Osteocyte (in vitro differentiated cells): Measurements from ENCODE around the gene OSCP1. TPM values are rescaled to one million over a fixed set of nuclear protein-coding genes. Genes with fewer than 3 reads are reported as not detected.

Experiments used
- DNase-seq: peaks from one replicate; pipeline ENCODE4 v3.0.0; 2021; ENCODE audit warnings: mixed read lengths; ENCODE audit not compliant: unreplicated experiment; ENCODE audit errors: extremely low spot score
- H3K27ac Mint-ChIP-seq: one replicate; pipeline ENCODE4 v1.8.0; 2021; ENCODE audit warnings: mild to moderate bottlenecking, mixed read lengths; ENCODE audit not compliant: unreplicated experiment
- H3K27me3 Mint-ChIP-seq: one replicate; pipeline ENCODE4 v1.8.0; 2021; ENCODE audit warnings: mixed read lengths; ENCODE audit not compliant: unreplicated experiment
- H3K36me3 Mint-ChIP-seq: one replicate; pipeline ENCODE4 v1.8.0; 2021; ENCODE audit warnings: mixed read lengths; ENCODE audit not compliant: unreplicated experiment
- H3K4me1 Mint-ChIP-seq: one replicate; pipeline ENCODE4 v1.8.0; 2021; ENCODE audit warnings: mixed read lengths; ENCODE audit not compliant: unreplicated experiment
- H3K4me3 Mint-ChIP-seq: one replicate; pipeline ENCODE4 v1.8.0; 2021; ENCODE audit warnings: mild to moderate bottlenecking, moderate library complexity, mixed read lengths; ENCODE audit not compliant: unreplicated experiment
- H3K9me3 Mint-ChIP-seq: one replicate; pipeline ENCODE4 v1.8.0; 2021; ENCODE audit warnings: mixed read lengths; ENCODE audit not compliant: unreplicated experiment
- total RNA-seq: library from RNA; stranded (reverse); gene quantifications from 2 replicates; pipeline ENCODE4 v1.2.1, GENCODE V29; 2021
- TF ChIP-seq, protein P1 (sequence below): fragments of 200-600 bp; sonication (generic); IDR thresholded peaks from 2 replicates; pipeline ENCODE4 v1.5.0; 2021; ENCODE audit warnings: antibody characterized with exemption, mild to moderate bottlenecking, moderate library complexity

OSCP1 gene
- total RNA-seq, 1 donor from 2014 or later = 5.0 TPM

GRCh38 chr1:36377791-36378492 lies 72.3 kb downstream of the OSCP1 start:
- no peaks in the 10 kb centered on the region for H3K27me3 Mint-ChIP-seq
- H3K4me1 Mint-ChIP-seq = peaks cover 48% of the 10 kb centered on the region
- no peaks in the 10 kb centered on the region for H3K9me3 Mint-ChIP-seq
- H3K36me3 Mint-ChIP-seq = peaks cover 2% of the 10 kb centered on the region
- TF ChIP-seq, protein P1, sequence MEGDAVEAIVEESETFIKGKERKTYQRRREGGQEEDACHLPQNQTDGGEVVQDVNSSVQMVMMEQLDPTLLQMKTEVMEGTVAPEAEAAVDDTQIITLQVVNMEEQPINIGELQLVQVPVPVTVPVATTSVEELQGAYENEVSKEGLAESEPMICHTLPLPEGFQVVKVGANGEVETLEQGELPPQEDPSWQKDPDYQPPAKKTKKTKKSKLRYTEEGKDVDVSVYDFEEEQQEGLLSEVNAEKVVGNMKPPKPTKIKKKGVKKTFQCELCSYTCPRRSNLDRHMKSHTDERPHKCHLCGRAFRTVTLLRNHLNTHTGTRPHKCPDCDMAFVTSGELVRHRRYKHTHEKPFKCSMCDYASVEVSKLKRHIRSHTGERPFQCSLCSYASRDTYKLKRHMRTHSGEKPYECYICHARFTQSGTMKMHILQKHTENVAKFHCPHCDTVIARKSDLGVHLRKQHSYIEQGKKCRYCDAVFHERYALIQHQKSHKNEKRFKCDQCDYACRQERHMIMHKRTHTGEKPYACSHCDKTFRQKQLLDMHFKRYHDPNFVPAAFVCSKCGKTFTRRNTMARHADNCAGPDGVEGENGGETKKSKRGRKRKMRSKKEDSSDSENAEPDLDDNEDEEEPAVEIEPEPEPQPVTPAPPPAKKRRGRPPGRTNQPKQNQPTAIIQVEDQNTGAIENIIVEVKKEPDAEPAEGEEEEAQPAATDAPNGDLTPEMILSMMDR = no peak
- peak overlapping the region; percentile 34 for H3K27ac Mint-ChIP-seq
- DNase-seq = no peak
- H3K4me3 Mint-ChIP-seq = no peak overlapping the region

DNA sequence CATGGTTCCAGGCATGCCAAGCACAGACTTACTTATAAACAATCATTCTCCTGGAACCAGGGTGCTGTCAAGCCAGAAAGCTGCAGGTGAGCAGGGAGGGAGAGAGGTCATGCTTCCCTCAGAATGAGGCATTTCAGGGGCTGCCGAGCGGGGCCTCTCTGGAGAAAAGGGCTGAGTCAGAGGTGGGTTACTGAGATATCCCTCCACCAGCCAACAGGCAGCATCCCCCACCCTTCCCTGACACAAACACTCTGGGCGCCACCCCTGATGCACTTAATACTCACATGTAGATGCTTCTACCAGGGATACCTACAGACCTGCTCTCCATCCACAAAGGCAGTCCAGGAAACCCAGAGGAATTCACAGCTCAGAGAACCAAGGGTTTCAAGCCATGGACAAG lies 77.6 kb downstream of the OSCP1 start:
- Mint-ChIP-seq H3K9me3 (no peaks in the 10 kb centered on the region), H3K27ac (peak overlapping the region; percentile 96), H3K4me1 (peaks cover 62% of the 10 kb centered on the region), H3K36me3 (no peaks in the 10 kb centered on the region), H3K27me3 (no peaks in the 10 kb centered on the region), H3K4me3 (no peak overlapping the region)
- TF ChIP-seq, protein P1 = no peak
- no peak for DNase-seq

DNA sequence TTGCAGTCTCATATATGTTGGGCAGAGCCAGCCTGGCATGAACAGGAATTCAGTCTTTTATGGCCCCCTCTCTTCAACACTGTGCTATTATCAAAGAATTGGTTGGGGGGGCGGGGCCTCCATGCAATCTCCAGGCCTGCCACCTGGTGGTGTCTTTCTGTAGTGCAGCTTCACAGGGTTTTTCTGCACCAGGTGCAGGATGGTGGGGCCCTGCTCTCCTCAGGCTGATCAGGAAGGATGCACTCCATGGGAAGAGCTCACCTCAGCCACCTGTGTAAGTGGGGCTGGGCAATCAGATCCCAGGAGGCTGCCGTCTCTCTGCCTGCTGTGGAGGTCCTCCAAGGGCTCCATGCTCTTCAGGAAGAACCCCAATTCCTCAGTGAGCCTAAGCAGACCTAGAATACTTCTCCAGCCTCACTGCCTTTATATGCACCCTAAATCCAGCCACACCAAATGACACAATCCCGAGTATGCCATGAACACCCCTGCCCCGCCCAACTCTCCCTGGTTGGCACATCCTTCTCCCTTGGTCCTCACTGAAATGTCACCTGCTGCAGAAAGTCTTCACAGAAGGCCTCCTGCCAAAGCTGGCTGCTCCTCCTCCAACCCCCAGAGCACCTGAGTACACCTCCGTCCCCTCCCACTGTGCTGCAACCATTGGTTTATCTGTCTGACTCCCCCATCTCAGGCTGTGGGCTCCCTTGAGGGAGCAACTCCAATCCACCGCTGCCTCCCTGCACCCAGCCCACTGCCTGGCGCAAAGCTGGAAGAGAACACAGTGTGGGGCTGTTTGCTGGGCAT lies 81.0 kb downstream of the OSCP1 start:
- peak overlapping the region; percentile 64 for H3K27ac Mint-ChIP-seq
- H3K4me3 Mint-ChIP-seq = no peak overlapping the region
- H3K9me3 Mint-ChIP-seq = no peaks in the 10 kb centered on the region
- TF ChIP-seq, protein P1 = peak; percentile 92
- no peaks in the 10 kb centered on the region for H3K27me3 Mint-ChIP-seq
- DNase-seq = peak; percentile 92
- peaks cover 6% of the 10 kb centered on the region for H3K36me3 Mint-ChIP-seq
- peaks cover 54% of the 10 kb centered on the region for H3K4me1 Mint-ChIP-seq

Other genes starting within 250 kb of the OSCP1 start
- 117 and 118 TPM in 2 replicates for gene THRAP3, start 226.0 kb downstream of the OSCP1 start, total RNA-seq
- gene SH3D21, start 144.1 kb downstream of the OSCP1 start, total RNA-seq = 5.1 and 6.4 TPM in 2 replicates
- gene EVA1B, start 126.8 kb downstream of the OSCP1 start, total RNA-seq = 113 and 115 TPM in 2 replicates
- gene STK40, start 64.5 kb downstream of the OSCP1 start, total RNA-seq = 42.0 and 45.0 TPM in 2 replicates
- gene LSM10, start 52.5 kb downstream of the OSCP1 start, total RNA-seq = 46.5 and 48.2 TPM in 2 replicates
- 59.0 and 64.4 TPM in 2 replicates for gene MRPS15, start 13.9 kb upstream of the OSCP1 start, total RNA-seq
- not detected in 2 replicates for gene CSF3R, start 32.5 kb upstream of the OSCP1 start, total RNA-seq